ENCODE results near the gene IL15. TPM values are rescaled to one million over a fixed set of nuclear protein-coding genes. Genes with fewer than 3 reads are reported as not detected.

IL15 gene
- total RNA-seq, 1 donor from 2014 or later: 0.77 TPM

GRCh38 chr4:141757287-141757686 lies 120.9 kb downstream of the IL15 start:
- Mint-ChIP-seq H3K4me3 (no peak overlapping the region), H3K36me3 (no peaks in the 10 kb centered on the region), H3K4me1 (ENCODE audit: unreplicated experiment) (no peaks in the 10 kb centered on the region), H3K27ac (no peak overlapping the region), H3K27me3 (no peaks in the 10 kb centered on the region), H3K9me3 (no peaks in the 10 kb centered on the region)
- no peak for DNase-seq (ENCODE audit: extremely low spot score, unreplicated experiment)
- TF ChIP-seq CTCF (conservative IDR thresholded peaks at IDR 0.05): no peak

DNA sequence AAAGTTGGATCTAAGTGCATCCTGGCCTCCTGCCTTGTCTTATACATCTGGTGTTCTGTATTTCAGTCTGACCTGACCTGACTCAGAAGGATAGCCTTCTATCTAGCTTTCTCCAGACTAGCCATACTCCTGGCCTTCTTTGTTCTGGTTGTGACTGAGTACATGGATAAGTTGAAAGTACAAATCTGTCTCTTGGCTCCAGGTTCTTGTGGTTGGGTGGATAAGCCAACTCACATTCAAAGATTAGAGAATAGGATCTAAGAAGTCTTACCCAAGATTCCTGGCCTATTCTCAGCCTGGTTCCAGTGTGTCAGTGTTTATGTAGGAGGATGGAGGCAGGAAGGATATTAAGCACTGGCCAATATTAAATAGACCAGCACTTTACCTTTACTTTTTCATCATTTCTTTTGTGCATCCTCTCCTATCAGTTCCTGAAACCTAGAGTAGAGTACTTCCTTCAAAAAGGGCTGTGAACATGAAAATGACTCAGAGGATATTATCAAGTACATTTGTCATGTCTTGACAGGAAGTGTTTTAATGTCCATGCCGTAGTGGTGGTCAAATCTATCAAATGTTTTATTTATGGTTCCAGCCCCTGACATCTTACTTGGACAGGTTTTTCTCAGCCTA lies 123.5 kb downstream of the IL15 start:
- Mint-ChIP-seq H3K36me3 (no peaks in the 10 kb centered on the region), H3K27ac (no peak overlapping the region), H3K9me3 (peaks cover under 1% of the 10 kb centered on the region), H3K4me3 (no peak overlapping the region), H3K4me1 (ENCODE audit: unreplicated experiment) (no peaks in the 10 kb centered on the region), H3K27me3 (no peaks in the 10 kb centered on the region)
- no peak for TF ChIP-seq CTCF (conservative IDR thresholded peaks at IDR 0.05)
- DNase-seq (ENCODE audit: extremely low spot score, unreplicated experiment): no peak

DNA sequence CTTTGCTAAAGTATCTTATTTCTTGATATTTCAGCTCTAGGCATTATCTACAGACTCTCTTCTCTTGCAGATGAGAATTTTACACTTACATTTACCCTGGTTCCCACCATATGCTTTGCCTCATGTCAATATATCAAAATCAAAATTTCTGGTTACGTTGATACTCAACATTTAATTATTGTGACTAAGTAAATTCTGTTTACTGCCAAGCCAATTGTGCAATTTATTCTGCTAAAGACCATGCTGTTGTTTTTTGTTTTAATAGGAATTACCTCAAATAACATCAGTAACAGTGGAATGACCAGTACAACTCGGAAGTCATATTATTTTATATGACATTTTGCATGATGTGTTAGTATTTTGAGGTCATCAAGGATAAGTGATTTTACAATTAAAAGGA lies 125.5 kb downstream of the IL15 start:
- no peak for DNase-seq (ENCODE audit: extremely low spot score, unreplicated experiment)
- H3K27ac Mint-ChIP-seq: no peak overlapping the region
- H3K4me3 Mint-ChIP-seq: no peak overlapping the region
- peaks cover 5% of the 10 kb centered on the region for H3K9me3 Mint-ChIP-seq
- H3K36me3 Mint-ChIP-seq: no peaks in the 10 kb centered on the region
- no peaks in the 10 kb centered on the region for H3K4me1 Mint-ChIP-seq (ENCODE audit: unreplicated experiment)
- H3K27me3 Mint-ChIP-seq: no peaks in the 10 kb centered on the region
- TF ChIP-seq CTCF (conservative IDR thresholded peaks at IDR 0.05): no peak

DNA sequence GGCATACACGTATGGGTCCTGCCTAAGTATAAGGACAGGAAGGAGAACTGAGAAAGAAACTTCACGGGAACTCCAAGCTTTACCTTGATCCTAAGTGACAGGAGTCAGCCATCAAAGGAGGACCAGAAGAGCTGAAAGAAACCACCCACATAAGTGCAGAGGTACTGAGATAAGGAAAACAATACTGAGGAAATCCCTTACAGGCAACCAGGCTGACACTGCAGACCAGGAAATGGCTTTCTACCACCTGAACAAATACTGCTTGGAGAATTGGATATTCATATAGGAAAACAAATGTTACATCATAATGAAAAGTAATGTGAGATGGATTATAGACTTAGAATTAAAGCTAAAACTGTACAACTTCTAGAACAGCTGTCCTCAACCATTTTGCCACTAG lies 127.0 kb downstream of the IL15 start:
- Mint-ChIP-seq H3K4me3 (no peak overlapping the region), H3K36me3 (no peaks in the 10 kb centered on the region), H3K27ac (no peak overlapping the region), H3K27me3 (no peaks in the 10 kb centered on the region), H3K4me1 (ENCODE audit: unreplicated experiment) (no peaks in the 10 kb centered on the region), H3K9me3 (peaks cover 5% of the 10 kb centered on the region)
- DNase-seq (ENCODE audit: extremely low spot score, unreplicated experiment): no peak
- no peak for TF ChIP-seq CTCF (conservative IDR thresholded peaks at IDR 0.05)

DNA sequence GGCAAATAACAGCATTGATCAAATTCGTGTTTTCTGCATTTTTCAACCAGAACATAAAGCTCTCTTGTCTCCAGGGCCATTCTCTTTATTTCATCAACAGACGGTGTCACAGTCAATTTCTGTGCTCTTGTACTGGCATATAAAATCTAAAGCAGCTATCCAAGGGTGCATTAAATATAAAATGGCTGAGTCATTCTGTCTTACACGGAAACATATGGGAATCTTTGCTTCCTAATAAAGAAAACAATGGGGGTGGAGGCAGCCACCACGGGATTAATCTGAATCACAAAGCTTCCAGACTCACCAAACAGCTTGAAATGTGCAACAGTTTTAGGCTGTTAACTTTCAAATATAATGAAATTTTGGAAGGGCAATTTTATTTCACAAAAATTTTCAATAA lies 132.6 kb downstream of the IL15 start:
- Mint-ChIP-seq H3K9me3 (peaks cover 5% of the 10 kb centered on the region), H3K4me1 (ENCODE audit: unreplicated experiment) (peaks cover 3% of the 10 kb centered on the region), H3K4me3 (no peak overlapping the region), H3K36me3 (no peaks in the 10 kb centered on the region), H3K27ac (no peak overlapping the region), H3K27me3 (no peaks in the 10 kb centered on the region)
- DNase-seq (ENCODE audit: extremely low spot score, unreplicated experiment): no peak
- no peak for TF ChIP-seq CTCF (conservative IDR thresholded peaks at IDR 0.05)
